ENCODE data around the gene HP1BP3.

DNA sequence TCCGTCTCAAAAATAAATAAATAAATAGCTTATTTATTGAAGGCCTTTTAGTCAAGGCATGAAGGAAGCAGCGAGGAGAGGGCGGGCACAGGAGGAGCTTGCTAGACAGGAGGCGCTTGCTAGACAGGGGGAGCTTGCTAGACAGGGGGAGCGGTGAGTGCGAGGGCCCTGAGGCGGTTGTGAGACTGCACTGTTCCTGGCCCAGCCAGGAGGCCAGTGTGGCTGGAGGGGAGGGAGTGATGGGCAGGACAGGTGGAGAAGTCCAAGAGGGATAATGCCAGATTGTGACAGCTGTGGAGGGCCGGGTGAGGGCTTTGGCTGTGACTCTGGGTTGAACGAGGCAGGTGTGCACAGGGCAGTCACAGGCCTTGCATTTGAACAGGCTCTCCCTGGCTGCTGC is 87.5 kb downstream of the HP1BP3 start:
- TF ChIP-seq, protein P1, sequence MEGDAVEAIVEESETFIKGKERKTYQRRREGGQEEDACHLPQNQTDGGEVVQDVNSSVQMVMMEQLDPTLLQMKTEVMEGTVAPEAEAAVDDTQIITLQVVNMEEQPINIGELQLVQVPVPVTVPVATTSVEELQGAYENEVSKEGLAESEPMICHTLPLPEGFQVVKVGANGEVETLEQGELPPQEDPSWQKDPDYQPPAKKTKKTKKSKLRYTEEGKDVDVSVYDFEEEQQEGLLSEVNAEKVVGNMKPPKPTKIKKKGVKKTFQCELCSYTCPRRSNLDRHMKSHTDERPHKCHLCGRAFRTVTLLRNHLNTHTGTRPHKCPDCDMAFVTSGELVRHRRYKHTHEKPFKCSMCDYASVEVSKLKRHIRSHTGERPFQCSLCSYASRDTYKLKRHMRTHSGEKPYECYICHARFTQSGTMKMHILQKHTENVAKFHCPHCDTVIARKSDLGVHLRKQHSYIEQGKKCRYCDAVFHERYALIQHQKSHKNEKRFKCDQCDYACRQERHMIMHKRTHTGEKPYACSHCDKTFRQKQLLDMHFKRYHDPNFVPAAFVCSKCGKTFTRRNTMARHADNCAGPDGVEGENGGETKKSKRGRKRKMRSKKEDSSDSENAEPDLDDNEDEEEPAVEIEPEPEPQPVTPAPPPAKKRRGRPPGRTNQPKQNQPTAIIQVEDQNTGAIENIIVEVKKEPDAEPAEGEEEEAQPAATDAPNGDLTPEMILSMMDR (IDR thresholded peaks at IDR 0.05; ENCODE audit: low read length), result no peak
- TF ChIP-seq EZH2 (IDR thresholded peaks at IDR 0.05; ENCODE audit: borderline replicate concordance, low read length), result no peak

Measured in OCI-LY1 (cell line).